ENCODE measurements around the gene KCNH1. TPM values are rescaled to one million over a fixed set of nuclear protein-coding genes. Genes with fewer than 3 reads are reported as not detected.

KCNH1 gene
- polyA plus RNA-seq, 1 of the 3 experiments (the other 2 are of a cell fraction) = 0.08 TPM

GRCh38 chr1:211089536-211089935, 44.4 kb downstream of the KCNH1 start:
- Histone ChIP-seq H3K27ac (ENCODE audit: low read depth in 2 of 2, low read length in 1 of 2) (no peak overlapping the region), H3K9ac (no peak overlapping the region), H3K9me3 (no peaks in the 10 kb centered on the region), H4K20me1 (ENCODE audit: insufficient read depth) (no peaks in the 10 kb centered on the region), H3F3A (replicated peaks; ENCODE audit: insufficient read depth) (no peaks in the 10 kb centered on the region), H3K36me3 (replicated peaks in 1 of 2; ENCODE audit: control insufficient read depth in 1 of 2, insufficient read depth in 2 of 2, low read length in 1 of 2) (no peaks in the 10 kb centered on the region), H3K27me3 (ENCODE audit: insufficient read depth) (no peaks in the 10 kb centered on the region), H3K9me2 (no peaks in the 10 kb centered on the region), H3K4me2 (no peak overlapping the region), H2AFZ (ENCODE audit: low read depth) (no peak overlapping the region), H3K4me3 (ENCODE audit: low read depth in 2 of 2, low read length in 1 of 2) (no peak overlapping the region), H3K4me1 (ENCODE audit: control insufficient read depth in 1 of 2, insufficient read depth in 2 of 2, low read depth in 1 of 2, low read length in 1 of 2) (no peaks in the 10 kb centered on the region; a peak in 1 of 4 replicates), H3K79me2 (ENCODE audit: insufficient read depth) (no peaks in the 10 kb centered on the region)
- WGBS (ENCODE audit: low lambda C conversion rate) = 34% methylated on average over 2 of the region's 2 CpGs
- TF ChIP-seq TAF1 (IDR thresholded peaks at IDR 0.05; ENCODE audit: borderline replicate concordance, low read depth, low read length) (no peak), MEF2A (IDR thresholded peaks at IDR 0.05; ENCODE audit: borderline replicate concordance, low read depth) (no peak), IRF3 (IDR thresholded peaks at IDR 0.05; ENCODE audit: low read depth, low read length) (no peak), GATA2 (CRISPR knock-in tag; IDR thresholded peaks at IDR 0.05) (no peak), JUND (IDR thresholded peaks at IDR 0.05) (no peak), GABPA (IDR thresholded peaks at IDR 0.05; ENCODE audit: low read depth) (no peak), RXRA (IDR thresholded peaks at IDR 0.05; ENCODE audit: borderline replicate concordance, low read depth) (no peak), ZBTB33 (IDR thresholded peaks at IDR 0.05; ENCODE audit: borderline replicate concordance, low read depth) (no peak), CHD2 (IDR thresholded peaks at IDR 0.05; ENCODE audit: low read length, partially characterized antibody) (no peak), RCOR1 (IDR thresholded peaks at IDR 0.05; ENCODE audit: low read length) (no peak), SMC3 (IDR thresholded peaks at IDR 0.05; ENCODE audit: low read depth, low read length) (no peak), USF1 (IDR thresholded peaks at IDR 0.05; ENCODE audit: borderline replicate concordance, low read depth) (no peak), EP300 (IDR thresholded peaks at IDR 0.05; ENCODE audit: borderline replicate concordance in 1 of 2, low read depth in 1 of 2, low read length in 1 of 2) (no peak), MXI1 (IDR thresholded peaks at IDR 0.05; ENCODE audit: low read depth, low read length) (no peak)
- ChIA-PET CTCF (interaction anchor here (1.5 kb wide), 1 partner anchor 44 kb away, joined by 3 read pairs; no protein-coding TSS in a partner anchor), POLR2A (no interaction called here)
- DNase-seq = no peak

- Histone ChIP-seq H4K20me1 (ENCODE audit: insufficient read depth) (no peaks in the 10 kb centered on the region), H3K79me2 (ENCODE audit: insufficient read depth) (no peaks in the 10 kb centered on the region), H2AFZ (ENCODE audit: low read depth) (no peak overlapping the region), H3K27ac (ENCODE audit: low read depth in 2 of 2, low read length in 1 of 2) (no peak overlapping the region), H3K36me3 (replicated peaks in 1 of 2; ENCODE audit: control insufficient read depth in 1 of 2, insufficient read depth in 2 of 2, low read length in 1 of 2) (no peaks in the 10 kb centered on the region), H3K4me2 (no peak overlapping the region), H3K27me3 (ENCODE audit: insufficient read depth) (no peaks in the 10 kb centered on the region), H3K9ac (no peak overlapping the region), H3F3A (replicated peaks; ENCODE audit: insufficient read depth) (no peaks in the 10 kb centered on the region), H3K9me3 (no peaks in the 10 kb centered on the region), H3K4me3 (ENCODE audit: low read depth in 2 of 2, low read length in 1 of 2) (no peak overlapping the region), H3K4me1 (ENCODE audit: control insufficient read depth in 1 of 2, insufficient read depth in 2 of 2, low read depth in 1 of 2, low read length in 1 of 2) (no peaks in the 10 kb centered on the region; a peak in 1 of 4 replicates), H3K9me2 (no peaks in the 10 kb centered on the region)
- ChIA-PET CTCF (no interaction called here), POLR2A (no interaction called here)
- TF ChIP-seq TEAD4 (IDR thresholded peaks at IDR 0.05; ENCODE audit: borderline replicate concordance, insufficient read depth) (no peak), USF2 (IDR thresholded peaks at IDR 0.05; ENCODE audit: borderline replicate concordance, low read depth, low read length) (no peak), EP300 (IDR thresholded peaks at IDR 0.05; ENCODE audit: borderline replicate concordance in 1 of 2, low read depth in 1 of 2, low read length in 1 of 2) (no peak), JUND (IDR thresholded peaks at IDR 0.05) (no peak), FOXM1 (IDR thresholded peaks at IDR 0.05; ENCODE audit: low read depth) (no peak), PBX3 (IDR thresholded peaks at IDR 0.05) (no peak), GABPA (IDR thresholded peaks at IDR 0.05; ENCODE audit: low read depth) (no peak), POLR2AphosphoS5 (IDR thresholded peaks at IDR 0.05; ENCODE audit: low read depth, low read length) (no peak), TAF1 (IDR thresholded peaks at IDR 0.05; ENCODE audit: borderline replicate concordance, low read depth, low read length) (no peak), MXI1 (IDR thresholded peaks at IDR 0.05; ENCODE audit: low read depth, low read length) (no peak), IRF3 (IDR thresholded peaks at IDR 0.05; ENCODE audit: low read depth, low read length) (no peak), NRF1 (IDR thresholded peaks at IDR 0.05; ENCODE audit: low read depth, low read length) (no peak)
- DNase-seq = no peak
- WGBS (ENCODE audit: low lambda C conversion rate) = 67% methylated on average over 1 of the region's 1 CpG
Measured at GRCh38 chr1:211088156-211088555, 45.8 kb downstream of the KCNH1 start.
